ENCODE results near the gene ACAP2. TPM values are rescaled to one million over a fixed set of nuclear protein-coding genes. Genes with fewer than 3 reads are reported as not detected.

Gene ACAP2
- total and polyA plus RNA-seq, 2 experiments from 2014 or later: 45.6 to 104 TPM

- TF ChIP-seq REST (IDR thresholded peaks at IDR 0.05; ENCODE audit: unreplicated experiment) (no peak), ETS1 (IDR thresholded peaks at IDR 0.05) (no peak), EZH2phosphoT487 (IDR thresholded peaks at IDR 0.05; ENCODE audit: unreplicated experiment) (no peak), EZH2 (IDR thresholded peaks at IDR 0.05; ENCODE audit: low read depth, unreplicated experiment) (no peak), ZNF114 (CRISPR knock-in tag; IDR thresholded peaks at IDR 0.05) (no peak), STAT1 (IDR thresholded peaks at IDR 0.05; ENCODE audit: unreplicated experiment) (no peak), NANOG (IDR thresholded peaks at IDR 0.05; ENCODE audit: borderline replicate concordance) (no peak)
Observed at GRCh38 chr3:195312714-195313113, 130.1 kb downstream of the ACAP2 start (continued).

- Histone ChIP-seq H3K36me3 (ENCODE audit: insufficient read depth) (no peaks in the 10 kb centered on the region), H3K27me3 (ENCODE audit: insufficient read depth) (no peaks in the 10 kb centered on the region), H3K4me2 (no peak overlapping the region), H3K9me2 (ENCODE audit: insufficient read depth) (no peaks in the 10 kb centered on the region), H4K20me1 (replicated peaks; ENCODE audit: insufficient read depth) (no peaks in the 10 kb centered on the region), H3K4me1 (ENCODE audit: insufficient read depth) (no peaks in the 10 kb centered on the region), H3K79me2 (replicated peaks; ENCODE audit: insufficient read depth) (no peaks in the 10 kb centered on the region), H2AFZ (no peak overlapping the region), H3F3A (replicated peaks; ENCODE audit: low read depth) (no peaks in the 10 kb centered on the region), H3K4me3 (no peak overlapping the region), H3K27ac (ENCODE audit: low read depth) (no peak overlapping the region)
- Mint-ChIP-seq H3K9me3 (no peaks in the 10 kb centered on the region), H3K27ac (no peak overlapping the region), H3K36me3 (ENCODE audit: low read depth) (no peaks in the 10 kb centered on the region; the same call in 2 of the 3 replicates), H3K4me1 (no peaks in the 10 kb centered on the region), H3K4me3 (no peak overlapping the region), H3K27me3 (ENCODE audit: insufficient read depth, low read depth, poor library complexity) (no peaks in the 10 kb centered on the region)
- no peak for ATAC-seq
- DNase-seq (ENCODE audit: low spot score): no peak
- TF ChIP-seq JUNB (IDR thresholded peaks at IDR 0.05; ENCODE audit: unreplicated experiment) (no peak), ZNF462 (CRISPR knock-in tag; IDR thresholded peaks at IDR 0.05) (no peak), ZNF114 (CRISPR knock-in tag; IDR thresholded peaks at IDR 0.05) (no peak), REST (IDR thresholded peaks at IDR 0.05; ENCODE audit: unreplicated experiment) (no peak)
Observed at GRCh38 chr3:195307711-195308110, 135.1 kb downstream of the ACAP2 start.
